Uterus (tissue), 4 donors: ENCODE data around the gene DGKG. TPM values are rescaled to one million over a fixed set of nuclear protein-coding genes. Genes with fewer than 3 reads are reported as not detected.

Source experiments
- DNase-seq, 2 donors: peaks; one replicate each; pipeline ENCODE4 v3.0.0-alpha.2; 2019 to 2020
- H3K27ac ChIP-seq, 2 donors: fragments of 200-600 bp; sonication (generic); 1 replicate in 1 of 2; 2 replicates in 1 of 2; pipeline ENCODE4 v1.5.1; 2016 to 2018
- H3K27me3 ChIP-seq, 2 donors: fragments of 200-600 bp; sonication (generic); one replicate each; pipeline ENCODE4 v1.5.1; 2018 to 2019; ENCODE audit warnings: control low read depth in 1 of 2
- H3K36me3 ChIP-seq, 2 donors: fragments of 200-600 bp; sonication (generic); one replicate each; pipeline ENCODE4 v1.5.1; 2019; ENCODE audit warnings: control low read depth in 1 of 2
- H3K4me1 ChIP-seq, 2 donors: fragments of 200-600 bp; sonication (generic); one replicate each; pipeline ENCODE4 v1.5.1; 2018 to 2019; ENCODE audit warnings: control low read depth in 1 of 2
- H3K4me3 ChIP-seq, 2 donors: fragments of 200-600 bp; sonication (generic); 1 replicate in 1 of 2; 2 replicates in 1 of 2; pipeline ENCODE4 v1.5.1; 2018 to 2019; ENCODE audit warnings: mild to moderate bottlenecking in 1 of 2
- H3K9me3 ChIP-seq, 2 donors: fragments of 200-600 bp; sonication (generic); one replicate each; pipeline ENCODE4 v1.5.1; 2019; ENCODE audit warnings: control low read depth in 1 of 2
- CTCF ChIP-seq, 4 experiments: fragments of 200-600 bp in 2 of 4; fragments of 450-650 bp in 2 of 4; sonication (generic) in 2 of 4; IDR thresholded peaks; one replicate each; pipeline ENCODE4 v1.5.1; 2016 to 2019; ENCODE audit warnings: antibody characterized with exemption in 4 of 4, mild to moderate bottlenecking in 2 of 4, moderate library complexity in 1 of 4
- POLR2A ChIP-seq, 2 donors: fragments of 450-650 bp; IDR thresholded peaks; one replicate each; pipeline ENCODE4 v1.6.1; 2016; ENCODE audit warnings: antibody characterized with exemption in 2 of 2, mild to moderate bottlenecking in 1 of 2, moderate library complexity in 1 of 2
- intact Hi-C: fragments of 100-400 bp; cut with DNase I; formaldehyde crosslinking; loops from one replicate; pipeline ENCODE4 v1.15.1; 2023; ENCODE audit warnings: low total_unique reads
- total RNA-seq, 4 donors: library from RNA; depleted of rRNA in 3 of 4; stranded (reverse); fragments of >200 nt in 3 of 4; gene quantifications; one replicate each; pipeline versions ENCODE4 v1.1.0 to v1.2.4, GENCODE V29; 2014 to 2023
- donor health status: DM: yes; HTN: yes; CAD: no.

DGKG gene
- total RNA-seq, 4 donors from 2014 or later, result 1.9 to 10.8 (median 6.7) TPM

DNA sequence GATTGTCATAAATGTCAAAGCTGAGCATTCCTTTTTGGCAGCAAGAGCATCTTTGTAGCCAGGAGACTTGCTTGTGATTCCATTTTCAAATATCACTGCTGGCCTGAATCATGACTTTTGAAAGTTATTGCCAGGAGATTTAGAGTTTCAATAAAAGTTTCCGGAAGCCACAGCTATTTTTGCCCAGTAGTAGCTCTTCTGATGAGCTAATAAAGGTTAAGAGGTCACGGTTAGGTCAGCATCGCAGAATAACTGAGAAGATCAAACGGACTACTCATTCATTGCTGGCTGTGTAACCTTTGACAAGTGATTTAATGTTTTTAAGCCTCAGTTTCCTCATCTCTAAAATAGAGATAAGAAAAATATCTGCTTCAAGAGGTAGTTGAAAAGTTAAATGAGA lies 148.1 kb downstream of the DGKG start:
- H3K27me3 ChIP-seq, result no peaks in the 10 kb centered on the region
- H3K4me1 ChIP-seq, result no peaks in the 10 kb centered on the region
- no peaks in the 10 kb centered on the region for H3K9me3 ChIP-seq
- H3K27ac ChIP-seq, result no peak overlapping the region
- TF ChIP-seq POLR2A (IDR thresholded peaks at IDR 0.05) (no peak), CTCF (IDR thresholded peaks at IDR 0.05) (no peak)
- no peak overlapping the region for H3K4me3 ChIP-seq
- H3K36me3 ChIP-seq, result no peaks in the 10 kb centered on the region
- intact Hi-C loops, result no loop called here
- no peak for DNase-seq

DNA sequence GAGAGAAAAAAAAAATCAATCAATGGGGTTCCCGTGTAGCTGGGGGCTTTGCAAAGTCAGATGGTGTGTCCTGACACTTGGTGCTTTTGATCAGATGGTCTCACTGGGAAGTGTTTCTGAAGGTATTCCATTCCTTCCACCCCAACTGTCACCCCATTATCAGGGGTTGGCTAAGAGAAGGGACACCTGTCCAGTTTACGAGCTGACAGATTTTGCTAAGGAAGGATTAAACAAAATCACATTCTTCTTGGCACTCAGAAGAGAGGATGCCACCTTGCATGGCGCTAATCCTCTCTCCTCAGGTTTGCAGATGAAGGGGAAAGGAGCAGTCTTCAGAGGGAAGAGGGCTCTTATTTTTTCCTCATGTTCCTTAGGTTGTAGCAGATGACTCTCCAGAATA lies 149.4 kb downstream of the DGKG start:
- TF ChIP-seq POLR2A (IDR thresholded peaks at IDR 0.05) (no peak), CTCF (IDR thresholded peaks at IDR 0.05) (no peak)
- Histone ChIP-seq H3K4me3 (no peak overlapping the region), H3K27me3 (no peaks in the 10 kb centered on the region), H3K9me3 (no peaks in the 10 kb centered on the region), H3K4me1 (no peaks in the 10 kb centered on the region), H3K27ac (no peak overlapping the region), H3K36me3 (no peaks in the 10 kb centered on the region)
- DNase-seq, result no peak
- intact Hi-C loops, result no loop called here

DNA sequence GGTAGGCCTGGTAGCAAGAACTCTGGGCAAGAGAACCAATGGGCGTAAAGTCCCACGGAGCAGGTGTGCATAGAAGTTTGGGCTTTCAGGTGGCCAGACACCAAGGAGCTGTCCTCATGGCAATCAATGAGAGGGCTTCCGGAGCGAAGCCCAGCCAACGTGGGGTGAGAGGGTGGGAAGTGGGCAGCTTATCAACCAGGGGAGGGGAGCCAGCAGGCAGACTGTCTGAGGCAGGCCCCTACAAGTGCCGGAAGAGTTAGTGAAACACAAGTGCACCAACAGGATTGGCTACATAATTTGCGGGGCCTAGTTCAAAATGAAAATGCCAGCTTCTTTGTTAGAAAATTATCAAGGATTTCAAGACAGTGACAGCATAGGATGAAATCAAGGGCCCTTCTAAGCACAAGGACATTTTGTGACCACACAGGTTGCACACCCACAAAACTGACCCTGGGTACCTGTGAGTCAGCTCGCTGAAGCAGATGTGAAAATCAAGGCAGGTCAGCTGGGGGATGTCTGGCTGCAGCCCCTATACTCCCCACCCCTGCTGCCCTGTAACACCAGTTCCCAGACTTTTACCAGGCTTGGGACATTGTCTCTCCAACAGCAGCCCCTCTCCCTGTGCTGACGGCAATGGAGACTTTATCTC lies 151.1 kb downstream of the DGKG start:
- Histone ChIP-seq H3K36me3 (no peaks in the 10 kb centered on the region), H3K4me3 (no peak overlapping the region), H3K4me1 (no peaks in the 10 kb centered on the region), H3K27ac (no peak overlapping the region), H3K27me3 (no peaks in the 10 kb centered on the region), H3K9me3 (no peaks in the 10 kb centered on the region)
- TF ChIP-seq CTCF (IDR thresholded peaks at IDR 0.05) (no peak), POLR2A (IDR thresholded peaks at IDR 0.05) (no peak)
- DNase-seq, result no peak
- intact Hi-C loops, result no loop called here

DNA sequence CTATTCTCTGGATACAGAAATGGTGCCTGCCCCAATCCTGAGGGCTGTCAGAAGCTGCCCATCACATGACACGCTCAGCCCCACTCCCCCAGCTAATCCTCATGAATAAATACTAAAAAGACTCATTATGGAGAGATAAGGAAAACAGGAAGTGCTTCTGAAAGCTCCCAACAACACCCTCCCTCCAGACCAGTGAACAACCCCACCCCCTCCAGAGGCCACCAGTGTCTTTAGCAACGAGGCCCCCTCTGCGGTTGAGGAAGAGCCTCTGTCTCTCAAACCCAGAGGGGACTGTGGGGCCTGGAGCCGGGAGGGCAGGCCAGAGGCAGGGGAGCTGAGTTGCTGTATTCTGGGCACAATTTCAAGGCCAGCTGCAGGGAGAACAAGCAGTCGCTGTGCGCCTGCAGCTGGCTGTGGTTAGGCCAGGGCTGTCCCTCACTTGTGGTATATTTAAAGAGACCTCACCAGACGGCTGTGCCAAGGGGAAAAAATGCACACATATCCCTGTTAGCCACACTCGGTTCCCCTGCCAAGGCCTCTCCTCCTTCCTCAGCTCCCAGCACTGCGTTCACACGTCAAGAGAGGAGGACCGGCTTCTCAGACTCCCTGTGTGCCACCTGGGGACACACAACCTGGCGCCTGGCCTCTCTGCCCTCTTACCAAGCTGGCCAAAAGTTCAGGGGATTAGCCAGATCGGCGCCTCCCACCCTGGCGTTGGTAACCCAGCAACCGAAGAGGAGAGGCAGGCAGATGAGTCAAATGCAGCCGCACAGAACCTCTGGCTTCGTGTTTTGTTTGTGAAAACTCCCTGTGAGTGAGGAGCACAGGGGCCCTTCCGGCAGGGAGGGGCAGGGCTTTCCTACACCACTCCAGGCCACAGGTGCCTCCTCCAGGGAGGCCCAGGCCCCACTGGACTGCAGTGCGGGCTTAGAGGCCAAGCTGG lies 152.0 kb downstream of the DGKG start:
- no peaks in the 10 kb centered on the region for H3K27me3 ChIP-seq
- H3K4me1 ChIP-seq, result no peaks in the 10 kb centered on the region
- H3K4me3 ChIP-seq, result no peak overlapping the region
- TF ChIP-seq POLR2A (IDR thresholded peaks at IDR 0.05) (no peak), CTCF (IDR thresholded peaks at IDR 0.05) (no peak)
- no peak overlapping the region for H3K27ac ChIP-seq
- H3K9me3 ChIP-seq, result no peaks in the 10 kb centered on the region
- DNase-seq, result peak in 1 of 2 donors; percentile 27
- intact Hi-C loops, result no loop called here
- H3K36me3 ChIP-seq, result no peaks in the 10 kb centered on the region
